ENCODE data around the gene FAM151A.

- no peak for TF ChIP-seq EZH2 (IDR thresholded peaks at IDR 0.05; ENCODE audit: borderline replicate concordance, low read depth, low read length, severe bottlenecking)
- TF ChIP-seq POLR2A (IDR thresholded peaks at IDR 0.05; ENCODE audit: low read depth, low read length) = no peak
- TF ChIP-seq, protein P1, sequence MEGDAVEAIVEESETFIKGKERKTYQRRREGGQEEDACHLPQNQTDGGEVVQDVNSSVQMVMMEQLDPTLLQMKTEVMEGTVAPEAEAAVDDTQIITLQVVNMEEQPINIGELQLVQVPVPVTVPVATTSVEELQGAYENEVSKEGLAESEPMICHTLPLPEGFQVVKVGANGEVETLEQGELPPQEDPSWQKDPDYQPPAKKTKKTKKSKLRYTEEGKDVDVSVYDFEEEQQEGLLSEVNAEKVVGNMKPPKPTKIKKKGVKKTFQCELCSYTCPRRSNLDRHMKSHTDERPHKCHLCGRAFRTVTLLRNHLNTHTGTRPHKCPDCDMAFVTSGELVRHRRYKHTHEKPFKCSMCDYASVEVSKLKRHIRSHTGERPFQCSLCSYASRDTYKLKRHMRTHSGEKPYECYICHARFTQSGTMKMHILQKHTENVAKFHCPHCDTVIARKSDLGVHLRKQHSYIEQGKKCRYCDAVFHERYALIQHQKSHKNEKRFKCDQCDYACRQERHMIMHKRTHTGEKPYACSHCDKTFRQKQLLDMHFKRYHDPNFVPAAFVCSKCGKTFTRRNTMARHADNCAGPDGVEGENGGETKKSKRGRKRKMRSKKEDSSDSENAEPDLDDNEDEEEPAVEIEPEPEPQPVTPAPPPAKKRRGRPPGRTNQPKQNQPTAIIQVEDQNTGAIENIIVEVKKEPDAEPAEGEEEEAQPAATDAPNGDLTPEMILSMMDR (IDR thresholded peaks at IDR 0.05; ENCODE audit: extremely low read depth in 1 of 2, insufficient read depth in 1 of 2, low read depth in 1 of 2, low read length in 2 of 2) = no peak
- TF ChIP-seq JUN (IDR thresholded peaks at IDR 0.05; ENCODE audit: borderline replicate concordance, insufficient read depth, insufficient read length, low read depth) = no peak
- no peak for TF ChIP-seq POLR2AphosphoS5 (IDR thresholded peaks at IDR 0.05; ENCODE audit: insufficient read depth, low read depth, low read length)
- TF ChIP-seq MAX (IDR thresholded peaks at IDR 0.05; ENCODE audit: insufficient read depth, insufficient read length) = no peak
Measured at GRCh38 chr1:54559771-54560231, 63.5 kb downstream of the FAM151A start.

All from endothelial cell of umbilical vein (primary cell).